GM12878 (cell line): ENCODE measurements around the gene MAGEC2. TPM values are rescaled to one million over a fixed set of nuclear protein-coding genes. Genes with fewer than 3 reads are reported as not detected.

Experiments
- ATAC-seq: fragments of 200-7000 bp; cut with Tn5 transposase; 3 replicates; pipeline ENCODE4 v1.9.1; 2020; ENCODE audit warnings: mild to moderate bottlenecking, moderate library complexity
- BruUV-seq: library from RNA; stranded (reverse); fragments of 400-500 nt; replicated peaks from 2 replicates; lab custom pipeline; 2021; lab: Mats Ljungman, UMichigan
- CTCF ChIA-PET: fragments of 300-600 bp; sonication (Branson Sonifier 250); formaldehyde crosslinking; extraction: SDS; loops from one replicate; lab custom pipeline; 2021; ENCODE audit warnings: inconsistent platforms; lab: Yijun Ruan, JAX
- POLR2A ChIA-PET: fragments of 350-600 bp; formaldehyde crosslinking; extraction: SDS; loops from one replicate; lab custom pipeline; 2021; ENCODE audit warnings: inconsistent platforms; lab: Charles Lee
- RAD21 ChIA-PET: fragments of 300-600 bp; sonication (Branson Sonifier 250); formaldehyde crosslinking; loops from one replicate; lab custom pipeline; 2023; ENCODE audit warnings: antibody characterized with exemption; ENCODE audit not compliant: unreplicated experiment; lab: Charles Lee
- SMC1A ChIA-PET: fragments of 300-600 bp; sonication (Branson Sonifier 250); formaldehyde crosslinking; loops from one replicate; lab custom pipeline; 2023; ENCODE audit not compliant: unreplicated experiment, uncharacterized antibody; lab: Charles Lee
- DNase-seq: peaks from one replicate; pipeline ENCODE4 v3.0.0-alpha.2; 2011; ENCODE audit warnings: low read depth, low spot score
- FAIRE-seq: peaks from 3 replicates; lab custom pipeline; 2011; peaks lifted over from hg19 to GRCh38; lab: Jason Lieb, UNC
- H2AFZ ChIP-seq: 2 replicates; pipeline ENCODE4 v1.6.0; 2011; ENCODE audit warnings: low read depth, low read length, control low read depth; ENCODE audit not compliant: control insufficient read depth
- H3K27ac ChIP-seq: 2 replicates; pipeline ENCODE4 v1.5.1; 2011; ENCODE audit warnings: control low read depth; ENCODE audit not compliant: control insufficient read depth, insufficient read depth
- H3K27me3 ChIP-seq, 2 experiments: replicated peaks in 1 of 2; 2 replicates each; pipeline versions ENCODE4 v1.6.0 to v1.6.1; 2011; ENCODE audit warnings: low read length in 1 of 2; ENCODE audit not compliant: control insufficient read depth in 2 of 2, insufficient read depth in 2 of 2
- H3K36me3 ChIP-seq, 2 experiments: 2 replicates each; pipeline ENCODE4 v1.5.1; 2011; ENCODE audit warnings: low read length in 1 of 2; ENCODE audit not compliant: control insufficient read depth in 2 of 2, insufficient read depth in 2 of 2
- H3K4me1 ChIP-seq: 2 replicates; pipeline ENCODE4 v1.6.1; 2011; ENCODE audit warnings: mild to moderate bottlenecking, low read length, moderate library complexity, mixed read lengths; ENCODE audit not compliant: control insufficient read depth, insufficient read depth
- H3K4me2 ChIP-seq: 2 replicates; pipeline ENCODE4 v1.6.0; 2011; ENCODE audit warnings: control low read depth; ENCODE audit not compliant: control insufficient read depth, insufficient read depth
- H3K4me3 ChIP-seq: fragments of 200-600 bp; sonication (generic); 2 replicates; pipeline ENCODE4 v1.5.1; 2016
- H3K79me2 ChIP-seq: 2 replicates; pipeline ENCODE4 v1.6.0; 2011; ENCODE audit warnings: low read length; ENCODE audit not compliant: control insufficient read depth, insufficient read depth
- H3K9ac ChIP-seq: 2 replicates; pipeline ENCODE4 v1.8.0; 2011; ENCODE audit warnings: low read length, control low read depth, mixed read lengths; ENCODE audit not compliant: control insufficient read depth, insufficient read depth
- H3K9me3 ChIP-seq: replicated peaks from 3 replicates; pipeline ENCODE4 v1.5.1; 2011; ENCODE audit warnings: mild to moderate bottlenecking, low read length; ENCODE audit not compliant: control insufficient read depth, insufficient read depth
- H4K20me1 ChIP-seq: 2 replicates; pipeline ENCODE4 v1.6.0; 2011; ENCODE audit not compliant: control insufficient read depth, insufficient read depth
- BACH1 ChIP-seq: fragments of 450-650 bp; IDR thresholded peaks from 2 replicates; pipeline ENCODE4 v1.6.1; 2017; ENCODE audit warnings: mild to moderate bottlenecking, borderline replicate concordance
- CHD1 ChIP-seq: IDR thresholded peaks from 2 replicates; pipeline ENCODE4 v1.6.1; 2012; ENCODE audit warnings: low read depth, low read length, improper control_type of control experiment
- MTA3 ChIP-seq: IDR thresholded peaks from 2 replicates; pipeline ENCODE4 v1.6.1; 2012; ENCODE audit warnings: low read length, inconsistent platforms, borderline replicate concordance
- NFXL1 ChIP-seq: fragments of 450-650 bp; IDR thresholded peaks from 2 replicates; pipeline ENCODE4 v1.6.1; 2017; ENCODE audit warnings: antibody characterized with exemption, mild to moderate bottlenecking, borderline replicate concordance
- SMAD1 ChIP-seq: fragments of 450-650 bp; IDR thresholded peaks from 2 replicates; pipeline ENCODE4 v1.6.1; 2018; ENCODE audit warnings: mild to moderate bottlenecking, low read depth; ENCODE audit not compliant: partially characterized antibody
- STAT1 ChIP-seq: fragments of 450-650 bp; conservative IDR thresholded peaks from 2 replicates; pipeline ENCODE4 v1.6.1; 2014; ENCODE audit warnings: antibody characterized with exemption, mild to moderate bottlenecking
- YY1 ChIP-seq: IDR thresholded peaks from 2 replicates; pipeline ENCODE4 v1.6.1; 2011; ENCODE audit warnings: low read depth, mild to moderate bottlenecking, low read length
- WGBS: methylation state at CpG from one replicate; pipeline ENCODE4 v1.1.6; 2016; ENCODE audit warnings: low lambda C conversion rate; ENCODE audit not compliant: insufficient replicate concordance, insufficient coverage; ENCODE audit errors: missing lambda C conversion rate; 5-methylcytosine and 5-hydroxymethylcytosine counted together
- in situ Hi-C: fragments of 300-500 bp; cut with MboI; formaldehyde crosslinking; loops from 9 replicates; pipeline ENCODE4 v1.14.3; 2018; ENCODE audit warnings: mixed read lengths
- intact Hi-C: fragments of 100-400 bp; cut with micrococcal nuclease; formaldehyde crosslinking; loops from one replicate; pipeline ENCODE4 v1.14.2; 2022; ENCODE audit not compliant: unreplicated experiment
- polyA plus RNA-seq, 11 experiments: library from polyadenylated mRNA; depleted of rRNA in 4 of 11; unstranded in 6 of 11; stranded (reverse) in 5 of 11; fragments of >200 nt; fragmentation: Nextera tagmentation in 4 of 11; fragmentation: Illumina TruSeq in 1 of 11; extraction: Ambion mirVana in 4 of 11; extraction: Trizol in 1 of 11; gene quantifications; 1 replicate in 1 of 11; 2 replicates in 10 of 11; pipeline versions ENCODE4 v1.2.1 to v1.2.3, GENCODE V29; 2011 to 2016; ENCODE audit warnings: inconsistent platforms in 2 of 11, missing spikeins in 2 of 11, low read depth in 1 of 11
- total RNA-seq, 4 experiments: library from RNA; depleted of rRNA in 3 of 4; stranded (reverse); fragments of >200 nt in 3 of 4; fragmentation: Illumina TruSeq in 1 of 4; extraction: Trizol in 1 of 4; gene quantifications; 2 replicates each; pipeline versions ENCODE4 v1.2.1 to v1.2.3, GENCODE V29; 2013 to 2021
- TF ChIP-seq, protein P1 (sequence below): IDR thresholded peaks from 2 replicates; pipeline ENCODE4 v1.6.1; 2011; ENCODE audit warnings: low read depth, mild to moderate bottlenecking, low read length, moderate library complexity, borderline replicate concordance; ENCODE audit errors: extremely low read depth
- TF ChIP-seq, protein P2 (sequence below): fragments of 450-650 bp; formaldehyde crosslinking; IDR thresholded peaks from 2 replicates; pipeline ENCODE4 v1.5.0; 2022; ENCODE audit warnings: mild to moderate bottlenecking, missing genetic modification characterization
- TF ChIP-seq, protein P3 (sequence below): IDR thresholded peaks from 2 replicates; pipeline ENCODE4 v1.6.1; 2011; ENCODE audit warnings: mild to moderate bottlenecking, low read depth, low read length, moderate library complexity; ENCODE audit not compliant: insufficient replicate concordance

MAGEC2 gene
- total and polyA plus RNA-seq, 10 of the 15 experiments (the other 5 are each of a cell fraction or from before 2014, with no cell fraction given), result 0.50 TPM; not detected in 9

DNA sequence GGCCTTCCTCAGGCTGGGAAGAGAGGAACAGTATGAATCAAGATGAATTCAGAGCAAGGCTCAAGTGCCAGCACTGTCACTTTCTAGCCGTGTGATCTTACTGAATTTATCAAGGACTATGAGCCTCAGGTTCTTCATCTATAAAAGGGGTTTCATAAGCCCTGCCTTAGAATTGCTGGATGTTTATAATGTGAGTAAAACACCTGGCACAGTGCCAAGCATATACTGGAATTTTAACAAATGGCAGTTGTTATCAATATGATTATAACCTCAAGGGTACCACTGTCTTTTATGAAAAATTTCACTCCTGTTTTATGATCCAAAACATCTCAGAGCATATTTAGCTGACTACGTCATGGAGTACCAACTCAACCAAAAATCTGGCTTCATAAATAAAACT lies 4.0 kb downstream of the MAGEC2 start:
- ATAC-seq, result no peak
- H4K20me1 ChIP-seq, result no peaks in the 10 kb centered on the region
- ChIA-PET POLR2A (no interaction called here), SMC1A (interaction anchor here (1.1 kb wide), 1 partner anchor 129 kb away, joined by 4 read pairs; no protein-coding TSS in a partner anchor), CTCF (no interaction called here), RAD21 (no interaction called here)
- TF ChIP-seq, protein P1, sequence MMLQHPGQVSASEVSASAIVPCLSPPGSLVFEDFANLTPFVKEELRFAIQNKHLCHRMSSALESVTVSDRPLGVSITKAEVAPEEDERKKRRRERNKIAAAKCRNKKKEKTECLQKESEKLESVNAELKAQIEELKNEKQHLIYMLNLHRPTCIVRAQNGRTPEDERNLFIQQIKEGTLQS, result no peak
- TF ChIP-seq MTA3 (no peak), STAT1 (no peak), YY1 (no peak), CHD1 (no peak), BACH1 (no peak), NFXL1 (no peak), SMAD1 (no peak)
- TF ChIP-seq, protein P2, sequence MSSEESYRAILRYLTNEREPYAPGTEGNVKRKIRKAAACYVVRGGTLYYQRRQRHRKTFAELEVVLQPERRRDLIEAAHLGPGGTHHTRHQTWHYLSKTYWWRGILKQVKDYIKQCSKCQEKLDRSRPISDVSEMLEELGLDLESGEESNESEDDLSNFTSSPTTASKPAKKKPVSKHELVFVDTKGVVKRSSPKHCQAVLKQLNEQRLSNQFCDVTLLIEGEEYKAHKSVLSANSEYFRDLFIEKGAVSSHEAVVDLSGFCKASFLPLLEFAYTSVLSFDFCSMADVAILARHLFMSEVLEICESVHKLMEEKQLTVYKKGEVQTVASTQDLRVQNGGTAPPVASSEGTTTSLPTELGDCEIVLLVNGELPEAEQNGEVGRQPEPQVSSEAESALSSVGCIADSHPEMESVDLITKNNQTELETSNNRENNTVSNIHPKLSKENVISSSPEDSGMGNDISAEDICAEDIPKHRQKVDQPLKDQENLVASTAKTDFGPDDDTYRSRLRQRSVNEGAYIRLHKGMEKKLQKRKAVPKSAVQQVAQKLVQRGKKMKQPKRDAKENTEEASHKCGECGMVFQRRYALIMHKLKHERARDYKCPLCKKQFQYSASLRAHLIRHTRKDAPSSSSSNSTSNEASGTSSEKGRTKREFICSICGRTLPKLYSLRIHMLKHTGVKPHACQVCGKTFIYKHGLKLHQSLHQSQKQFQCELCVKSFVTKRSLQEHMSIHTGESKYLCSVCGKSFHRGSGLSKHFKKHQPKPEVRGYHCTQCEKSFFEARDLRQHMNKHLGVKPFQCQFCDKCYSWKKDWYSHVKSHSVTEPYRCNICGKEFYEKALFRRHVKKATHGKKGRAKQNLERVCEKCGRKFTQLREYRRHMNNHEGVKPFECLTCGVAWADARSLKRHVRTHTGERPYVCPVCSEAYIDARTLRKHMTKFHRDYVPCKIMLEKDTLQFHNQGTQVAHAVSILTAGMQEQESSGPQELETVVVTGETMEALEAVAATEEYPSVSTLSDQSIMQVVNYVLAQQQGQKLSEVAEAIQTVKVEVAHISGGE (CRISPR knock-in tag), result no peak
- TF ChIP-seq, protein P3, sequence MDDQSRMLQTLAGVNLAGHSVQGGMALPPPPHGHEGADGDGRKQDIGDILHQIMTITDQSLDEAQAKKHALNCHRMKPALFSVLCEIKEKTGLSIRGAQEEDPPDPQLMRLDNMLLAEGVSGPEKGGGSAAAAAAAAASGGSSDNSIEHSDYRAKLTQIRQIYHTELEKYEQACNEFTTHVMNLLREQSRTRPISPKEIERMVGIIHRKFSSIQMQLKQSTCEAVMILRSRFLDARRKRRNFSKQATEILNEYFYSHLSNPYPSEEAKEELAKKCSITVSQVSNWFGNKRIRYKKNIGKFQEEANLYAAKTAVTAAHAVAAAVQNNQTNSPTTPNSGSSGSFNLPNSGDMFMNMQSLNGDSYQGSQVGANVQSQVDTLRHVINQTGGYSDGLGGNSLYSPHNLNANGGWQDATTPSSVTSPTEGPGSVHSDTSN, result no peak
- H3K27me3 ChIP-seq, result no peaks in the 10 kb centered on the region
- no peak overlapping the region for H3K4me2 ChIP-seq
- BruUV-seq, result no TSS peak
- intact Hi-C loops, result no loop called here
- no peaks in the 10 kb centered on the region for H3K9me3 ChIP-seq
- no peak for FAIRE-seq
- WGBS, result 23% methylated on average over 2 of the region's 2 CpGs
- in situ Hi-C loops, result no loop called here
- no peaks in the 10 kb centered on the region for H3K36me3 ChIP-seq
- H3K4me3 ChIP-seq, result no peak overlapping the region
- no peak for DNase-seq
- no peak overlapping the region for H3K9ac ChIP-seq
- no peaks in the 10 kb centered on the region for H3K79me2 ChIP-seq
- no peaks in the 10 kb centered on the region for H3K4me1 ChIP-seq
- H2AFZ ChIP-seq, result no peak overlapping the region
- no peak overlapping the region for H3K27ac ChIP-seq
